Neural crest cell (in vitro differentiated cells): ENCODE results near the gene SHB. TPM values are rescaled to one million over a fixed set of nuclear protein-coding genes. Genes with fewer than 3 reads are reported as not detected.
A peak's percentile ranks its signal among the peaks of the same experiment; 100 is the strongest.

Experiments
- DNase-seq: peaks from one replicate; pipeline ENCODE4 v3.0.0; 2021; ENCODE audit warnings: low read depth, mixed read lengths, low spot score
- H3K27ac Mint-ChIP-seq: one replicate; pipeline ENCODE4 v1.8.0; 2021; ENCODE audit warnings: mild to moderate bottlenecking, mixed read lengths; ENCODE audit not compliant: unreplicated experiment
- H3K27me3 Mint-ChIP-seq: 2 replicates; pipeline ENCODE4 v1.8.0; 2021; ENCODE audit warnings: low read depth, mild to moderate bottlenecking, mixed read lengths
- H3K36me3 Mint-ChIP-seq: 2 replicates; pipeline ENCODE4 v1.8.0; 2021; ENCODE audit warnings: low read depth, mild to moderate bottlenecking, mixed read lengths
- H3K4me1 Mint-ChIP-seq: 2 replicates; pipeline ENCODE4 v1.8.0; 2021; ENCODE audit warnings: mixed read lengths
- H3K4me3 Mint-ChIP-seq: one replicate; pipeline ENCODE4 v1.8.0; 2021; ENCODE audit warnings: mild to moderate bottlenecking, mixed read lengths
- H3K9me3 Mint-ChIP-seq: 2 replicates; pipeline ENCODE4 v1.8.0; 2021; ENCODE audit warnings: mixed read lengths
- total RNA-seq: library from RNA; stranded (reverse); gene quantifications from 2 replicates; pipeline ENCODE4 v1.2.1, GENCODE V29; 2021
- TF ChIP-seq, protein P1 (sequence below): fragments of 200-600 bp; sonication (generic); conservative IDR thresholded peaks from 2 replicates; pipeline ENCODE4 v1.5.0; 2021; ENCODE audit warnings: antibody characterized with exemption, mild to moderate bottlenecking

SHB gene
- total RNA-seq, 1 donor from 2014 or later = 4.6 TPM

DNA sequence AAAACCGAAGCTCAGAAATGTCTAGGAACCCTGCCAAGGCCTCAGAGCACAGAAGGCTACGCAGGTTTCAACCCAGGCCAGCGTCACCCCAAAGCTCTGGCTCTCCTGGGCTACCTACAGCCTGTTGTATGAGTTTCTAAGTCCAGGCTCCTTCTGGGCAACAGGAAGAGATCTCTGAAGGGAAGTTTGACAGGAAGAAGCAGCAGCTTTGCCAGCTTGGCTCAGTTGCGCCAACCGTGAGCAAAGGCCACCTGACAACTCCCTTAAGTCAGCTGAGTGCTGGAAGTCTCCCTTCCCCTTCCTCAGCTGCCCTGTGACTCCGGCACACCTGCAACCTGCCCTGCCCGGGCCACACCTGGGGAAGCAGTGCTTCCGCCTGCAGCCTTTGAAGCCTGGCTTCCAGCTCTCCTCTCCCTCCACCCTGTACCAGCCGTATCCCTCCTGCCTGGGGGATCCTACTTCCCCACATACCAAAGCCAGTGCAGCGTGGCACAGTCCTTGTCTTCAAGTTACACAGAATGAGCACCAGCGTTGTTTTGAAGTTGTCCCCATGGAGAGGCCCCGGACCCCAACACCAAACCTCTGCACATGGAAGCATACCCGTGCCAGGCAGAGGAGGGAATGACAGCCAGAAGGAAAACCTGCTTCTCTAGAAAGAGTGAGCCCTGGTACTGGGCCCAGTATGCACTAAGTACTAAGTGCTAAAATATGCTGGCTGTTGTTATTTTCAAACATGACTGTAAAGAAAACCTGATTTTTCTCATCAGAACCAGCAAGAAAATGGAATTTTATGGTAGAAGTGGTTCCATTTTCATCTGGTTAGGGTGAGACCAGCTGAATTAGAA is 36.5 kb downstream of the SHB start:
- peaks cover 8% of the 10 kb centered on the region for H3K4me1 Mint-ChIP-seq

DNA sequence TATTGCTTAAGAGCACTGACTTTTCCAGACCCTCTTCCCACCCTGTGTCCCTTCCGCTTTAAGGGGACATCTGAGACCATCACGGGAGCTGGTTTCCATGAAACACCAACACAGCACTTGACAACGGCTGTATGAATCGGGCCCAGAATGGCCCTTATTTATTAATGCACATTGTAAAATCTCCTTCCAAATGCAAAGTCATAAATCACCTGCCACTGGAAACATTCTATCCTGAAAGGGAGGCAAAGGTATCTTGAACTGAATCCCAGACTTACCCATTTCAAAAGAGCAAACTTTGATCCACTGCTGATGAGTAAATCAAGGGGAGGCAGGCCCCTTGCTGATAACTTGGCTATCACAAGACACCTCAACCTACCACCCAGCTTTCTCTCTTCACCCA is 37.4 kb downstream of the SHB start:
- no peak for DNase-seq
- Mint-ChIP-seq H3K27me3 (no peaks in the 10 kb centered on the region), H3K27ac (no peak overlapping the region), H3K36me3 (no peaks in the 10 kb centered on the region), H3K4me3 (no peak overlapping the region), H3K9me3 (no peaks in the 10 kb centered on the region), H3K4me1 (peaks cover 6% of the 10 kb centered on the region)
- TF ChIP-seq, protein P1, sequence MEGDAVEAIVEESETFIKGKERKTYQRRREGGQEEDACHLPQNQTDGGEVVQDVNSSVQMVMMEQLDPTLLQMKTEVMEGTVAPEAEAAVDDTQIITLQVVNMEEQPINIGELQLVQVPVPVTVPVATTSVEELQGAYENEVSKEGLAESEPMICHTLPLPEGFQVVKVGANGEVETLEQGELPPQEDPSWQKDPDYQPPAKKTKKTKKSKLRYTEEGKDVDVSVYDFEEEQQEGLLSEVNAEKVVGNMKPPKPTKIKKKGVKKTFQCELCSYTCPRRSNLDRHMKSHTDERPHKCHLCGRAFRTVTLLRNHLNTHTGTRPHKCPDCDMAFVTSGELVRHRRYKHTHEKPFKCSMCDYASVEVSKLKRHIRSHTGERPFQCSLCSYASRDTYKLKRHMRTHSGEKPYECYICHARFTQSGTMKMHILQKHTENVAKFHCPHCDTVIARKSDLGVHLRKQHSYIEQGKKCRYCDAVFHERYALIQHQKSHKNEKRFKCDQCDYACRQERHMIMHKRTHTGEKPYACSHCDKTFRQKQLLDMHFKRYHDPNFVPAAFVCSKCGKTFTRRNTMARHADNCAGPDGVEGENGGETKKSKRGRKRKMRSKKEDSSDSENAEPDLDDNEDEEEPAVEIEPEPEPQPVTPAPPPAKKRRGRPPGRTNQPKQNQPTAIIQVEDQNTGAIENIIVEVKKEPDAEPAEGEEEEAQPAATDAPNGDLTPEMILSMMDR = no peak

More for the DNA sequence above, 36.5 kb downstream of the SHB start:
- Mint-ChIP-seq H3K27ac (no peak overlapping the region), H3K4me3 (no peak overlapping the region), H3K9me3 (no peaks in the 10 kb centered on the region), H3K27me3 (no peaks in the 10 kb centered on the region), H3K36me3 (no peaks in the 10 kb centered on the region)
- DNase-seq = no peak
- TF ChIP-seq, protein P1 = no peak

DNA sequence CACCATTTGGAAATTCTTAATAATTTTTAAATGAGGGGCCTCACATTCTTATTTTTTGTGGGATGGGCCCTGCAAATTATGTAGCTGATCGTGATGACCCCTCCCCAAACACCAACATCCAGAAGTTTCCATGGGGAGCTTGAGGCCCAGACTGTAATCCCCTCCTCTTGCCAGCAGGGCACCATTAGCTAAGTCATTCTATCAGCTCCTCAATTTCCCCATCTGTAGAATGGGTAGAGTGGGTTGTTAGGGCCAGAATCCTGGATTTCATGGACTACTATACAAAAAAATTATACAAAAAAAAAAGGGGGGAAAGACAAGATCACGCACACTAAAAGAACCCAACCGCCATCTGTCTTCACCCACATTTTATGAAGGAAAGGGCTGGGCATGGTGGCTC is 38.4 kb downstream of the SHB start:
- TF ChIP-seq, protein P1 = peak; percentile 19
- Mint-ChIP-seq H3K36me3 (no peaks in the 10 kb centered on the region), H3K27me3 (no peaks in the 10 kb centered on the region), H3K27ac (no peak overlapping the region), H3K4me3 (no peak overlapping the region), H3K9me3 (no peaks in the 10 kb centered on the region), H3K4me1 (peaks cover 15% of the 10 kb centered on the region)
- no peak for DNase-seq

DNA sequence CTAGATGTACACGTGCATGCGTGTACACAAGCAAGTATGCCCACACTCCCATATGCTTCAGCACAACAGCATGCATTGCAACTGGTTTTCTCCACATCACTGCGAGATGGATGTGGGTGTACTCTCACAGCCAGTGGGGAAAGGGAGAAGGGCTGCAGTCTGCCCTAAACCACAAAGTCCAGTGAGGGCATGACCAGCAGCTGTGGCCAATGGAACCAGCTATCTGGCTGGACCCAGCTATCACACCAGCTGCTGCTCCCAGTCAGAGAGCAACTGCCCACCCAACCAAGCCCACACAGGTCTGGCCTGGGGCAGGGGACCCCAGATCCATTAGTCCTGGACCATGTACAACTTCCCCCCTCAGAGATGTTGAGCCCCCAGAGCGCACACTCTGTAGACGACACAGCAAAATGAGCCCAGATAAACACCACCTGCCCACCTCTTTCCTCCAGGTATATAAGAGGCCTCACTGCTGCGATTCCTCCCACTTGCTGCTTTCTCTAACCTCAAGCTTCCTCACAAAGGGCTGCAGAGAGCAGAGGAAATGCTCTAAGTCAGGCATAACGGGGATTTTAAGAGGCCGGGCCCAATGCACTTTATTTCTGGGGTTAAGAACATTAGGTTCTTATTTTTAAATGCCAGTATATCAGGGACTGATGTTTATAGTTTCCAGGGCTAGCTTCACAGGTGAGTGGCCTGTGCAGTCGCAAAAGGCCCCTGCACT is 39.0 kb downstream of the SHB start:
- Mint-ChIP-seq H3K4me3 (no peak overlapping the region), H3K27ac (no peak overlapping the region)
- DNase-seq = no peak

DNA sequence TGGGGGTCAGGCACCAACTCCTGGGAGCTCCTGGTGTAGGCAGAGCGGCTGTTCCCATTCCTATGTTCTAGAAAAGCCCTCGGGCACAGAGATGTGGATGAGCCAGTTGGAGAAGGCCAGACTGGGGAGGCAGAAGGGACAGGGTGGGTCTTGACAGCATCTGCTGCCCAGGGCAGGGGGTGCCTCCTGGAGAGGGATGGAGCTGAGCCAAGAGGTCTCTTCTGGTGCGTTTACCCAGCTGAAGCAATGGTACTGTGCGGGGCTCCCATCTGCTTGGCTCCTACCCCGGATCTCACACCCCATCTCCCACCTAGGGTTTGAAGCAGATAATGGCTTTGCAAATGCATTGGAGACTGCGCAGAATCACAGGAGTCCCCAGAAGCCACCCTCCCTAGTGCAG is 41.3 kb downstream of the SHB start:
- Mint-ChIP-seq H3K36me3 (no peaks in the 10 kb centered on the region), H3K27me3 (no peaks in the 10 kb centered on the region), H3K9me3 (no peaks in the 10 kb centered on the region), H3K4me1 (peaks cover 41% of the 10 kb centered on the region), H3K27ac (no peak overlapping the region), H3K4me3 (no peak overlapping the region)
- no peak for DNase-seq
- TF ChIP-seq, protein P1 = no peak

More for the DNA sequence above, 39.0 kb downstream of the SHB start:
- Mint-ChIP-seq H3K9me3 (no peaks in the 10 kb centered on the region), H3K36me3 (no peaks in the 10 kb centered on the region), H3K27me3 (no peaks in the 10 kb centered on the region), H3K4me1 (peaks cover 17% of the 10 kb centered on the region)
- TF ChIP-seq, protein P1 = no peak
